Transverse colon (tissue), 4 donors: ENCODE measurements around the gene CCNB2.
A peak's percentile ranks its signal among the peaks of the same experiment; 100 is the strongest.

Experiments used
- EP300 ChIP-seq: sonication (generic); formaldehyde crosslinking; IDR thresholded peaks from one replicate; pipeline ENCODE4 v1.6.1; 2017; ENCODE audit warnings: antibody characterized with exemption, low read depth
- POLR2A ChIP-seq: fragments of 450-650 bp; IDR thresholded peaks from one replicate; pipeline ENCODE4 v1.6.1; 2016; ENCODE audit warnings: antibody characterized with exemption, mild to moderate bottlenecking, moderate library complexity
- POLR2AphosphoS5 ChIP-seq, 3 donors: sonication (generic); formaldehyde crosslinking; IDR thresholded peaks; one replicate each; pipeline ENCODE4 v1.6.1; 2016; ENCODE audit warnings: antibody characterized with exemption in 3 of 3
- TF ChIP-seq, protein P1 (sequence below), 5 experiments: fragments of 200-600 bp in 3 of 5; fragments of 450-650 bp in 2 of 5; sonication (generic) in 3 of 5; IDR thresholded peaks; 1 replicate in 2 of 5; 2 replicates in 3 of 5; pipeline ENCODE4 v1.5.1; 2016 to 2017; ENCODE audit warnings: antibody characterized with exemption in 5 of 5, inconsistent platforms in 3 of 5, mild to moderate bottlenecking in 2 of 5, moderate library complexity in 1 of 5

DNA sequence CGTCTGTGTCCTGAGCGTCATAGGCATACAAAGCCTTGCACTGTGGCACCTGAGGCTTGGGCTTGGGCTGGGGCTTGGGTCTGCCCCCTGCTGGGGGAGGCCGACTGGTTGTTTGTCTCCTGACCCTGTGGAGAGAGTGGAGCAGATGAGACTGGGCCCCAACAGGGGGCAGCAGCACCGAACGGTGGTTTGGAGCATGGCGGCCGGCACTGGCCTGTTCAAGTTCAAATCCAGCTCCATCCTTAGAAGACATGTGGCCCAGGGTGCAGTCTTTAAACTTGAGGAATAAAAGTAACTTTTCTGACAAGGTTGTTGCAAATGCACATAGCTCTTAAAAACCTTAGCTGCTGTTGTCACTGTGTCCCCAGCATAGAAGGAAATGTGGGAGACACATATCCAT lies 33.3 kb downstream of the CCNB2 start:
- TF ChIP-seq, protein P1, sequence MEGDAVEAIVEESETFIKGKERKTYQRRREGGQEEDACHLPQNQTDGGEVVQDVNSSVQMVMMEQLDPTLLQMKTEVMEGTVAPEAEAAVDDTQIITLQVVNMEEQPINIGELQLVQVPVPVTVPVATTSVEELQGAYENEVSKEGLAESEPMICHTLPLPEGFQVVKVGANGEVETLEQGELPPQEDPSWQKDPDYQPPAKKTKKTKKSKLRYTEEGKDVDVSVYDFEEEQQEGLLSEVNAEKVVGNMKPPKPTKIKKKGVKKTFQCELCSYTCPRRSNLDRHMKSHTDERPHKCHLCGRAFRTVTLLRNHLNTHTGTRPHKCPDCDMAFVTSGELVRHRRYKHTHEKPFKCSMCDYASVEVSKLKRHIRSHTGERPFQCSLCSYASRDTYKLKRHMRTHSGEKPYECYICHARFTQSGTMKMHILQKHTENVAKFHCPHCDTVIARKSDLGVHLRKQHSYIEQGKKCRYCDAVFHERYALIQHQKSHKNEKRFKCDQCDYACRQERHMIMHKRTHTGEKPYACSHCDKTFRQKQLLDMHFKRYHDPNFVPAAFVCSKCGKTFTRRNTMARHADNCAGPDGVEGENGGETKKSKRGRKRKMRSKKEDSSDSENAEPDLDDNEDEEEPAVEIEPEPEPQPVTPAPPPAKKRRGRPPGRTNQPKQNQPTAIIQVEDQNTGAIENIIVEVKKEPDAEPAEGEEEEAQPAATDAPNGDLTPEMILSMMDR (IDR thresholded peaks at IDR 0.05) = peak; percentile 37 to 60 (median 50)
- TF ChIP-seq EP300 (no peak), POLR2A (no peak), POLR2AphosphoS5 (IDR thresholded peaks at IDR 0.05) (no peak)
